A549 (cell line): ENCODE results near the gene RNF13. TPM values are rescaled to one million over a fixed set of nuclear protein-coding genes. Genes with fewer than 3 reads are reported as not detected.
A peak's percentile ranks its signal among the peaks of the same experiment; 100 is the strongest.

Source experiments
- ATAC-seq, 2 experiments: fragments of 200-7000 bp in 1 of 2; fragments of >200 bp in 1 of 2; cut with Nextera tagmentation in 1 of 2; cut with Tn5 transposase in 1 of 2; 3 replicates each; pipeline versions ENCODE4 v1.8.0 to v1.9.1; 2018 to 2020; ENCODE audit warnings: mild to moderate bottlenecking in 1 of 2, moderate library complexity in 1 of 2
- CTCF ChIA-PET: fragments of 300-600 bp; sonication (Branson Sonifier 250); formaldehyde crosslinking; extraction: SDS; loops from one replicate; lab custom pipeline; 2021; ENCODE audit warnings: antibody characterized with exemption, inconsistent platforms; lab: Yijun Ruan, JAX
- POLR2A ChIA-PET: fragments of 350-600 bp; formaldehyde crosslinking; extraction: SDS; loops from one replicate; lab custom pipeline; 2021; ENCODE audit warnings: antibody characterized with exemption, inconsistent platforms; lab: Yijun Ruan, JAX
- DNase-seq, 2 experiments: peaks; one replicate each; pipeline versions ENCODE4 v3.0.0 to v3.0.0-alpha.2; 2011 to 2016; ENCODE audit warnings: low read depth in 1 of 2, low spot score in 1 of 2
- FAIRE-seq: peaks from 2 replicates; lab custom pipeline; 2011; peaks lifted over from hg19 to GRCh38; lab: Jason Lieb, UNC
- H3K27ac ChIP-seq, 2 experiments: fragments of >200 bp; sonication (Bioruptor Twin); formaldehyde crosslinking; 3 replicates each; pipeline ENCODE4 v1.5.1; 2016 to 2017
- H3K4me1 ChIP-seq: fragments of >200 bp; sonication (Bioruptor Twin); formaldehyde crosslinking; 3 replicates; pipeline ENCODE4 v1.6.1; 2016
- H3K4me2 ChIP-seq: fragments of >200 bp; sonication (Bioruptor Twin); formaldehyde crosslinking; 3 replicates; pipeline ENCODE4 v1.6.1; 2016
- H3K4me3 ChIP-seq: fragments of >200 bp; sonication (Bioruptor Twin); formaldehyde crosslinking; 3 replicates; pipeline ENCODE4 v1.5.1; 2016
- H3K9me3 ChIP-seq: fragments of >200 bp; sonication (Bioruptor Twin); formaldehyde crosslinking; 3 replicates; pipeline ENCODE4 v1.6.1; 2016
- BCL3 ChIP-seq: fragments of >200 bp; sonication (Bioruptor Twin); formaldehyde crosslinking; IDR thresholded peaks from 3 replicates; pipeline ENCODE4 v1.6.1; 2016
- CBX2 ChIP-seq: fragments of 200-600 bp; sonication (generic); IDR thresholded peaks from 2 replicates; pipeline ENCODE4 v1.6.1; 2016; ENCODE audit warnings: low read depth, mild to moderate bottlenecking, borderline replicate concordance
- CBX8 ChIP-seq: fragments of 200-600 bp; sonication (generic); IDR thresholded peaks from 2 replicates; pipeline ENCODE4 v1.6.1; 2016
- CHD2 ChIP-seq: fragments of 150-350 bp; IDR thresholded peaks from 2 replicates; pipeline ENCODE4 v1.6.1; 2014; ENCODE audit warnings: low read length; ENCODE audit not compliant: partially characterized antibody
- CHD4 ChIP-seq: fragments of 200-600 bp; sonication (generic); IDR thresholded peaks from 2 replicates; pipeline ENCODE4 v1.6.1; 2016; ENCODE audit warnings: antibody characterized with exemption, mild to moderate bottlenecking, borderline replicate concordance
- EHF ChIP-seq: fragments of 250-450 bp; sonication (Bioruptor Pico); IDR thresholded peaks from 2 replicates; pipeline ENCODE4 v1.5.0; 2020; ENCODE audit warnings: mild to moderate bottlenecking
- ELK1 ChIP-seq: fragments of 150-350 bp; IDR thresholded peaks from 2 replicates; pipeline ENCODE4 v1.6.1; 2014; ENCODE audit warnings: low read depth, mild to moderate bottlenecking, low read length
- EP300 ChIP-seq, 2 experiments: fragments of >200 bp; sonication (Bioruptor Twin); formaldehyde crosslinking; IDR thresholded peaks; 2 replicates in 1 of 2; 3 replicates in 1 of 2; pipeline ENCODE4 v1.6.1; 2016 to 2017
- ESRRA ChIP-seq: fragments of 150-350 bp; IDR thresholded peaks from 2 replicates; pipeline ENCODE4 v1.6.1; 2014; ENCODE audit warnings: mild to moderate bottlenecking, low read length, borderline replicate concordance
- FOSL2 ChIP-seq, 2 experiments: fragments of 450-650 bp in 1 of 2; fragments of >200 bp in 1 of 2; sonication (Bioruptor Twin) in 1 of 2; formaldehyde crosslinking; IDR thresholded peaks; 2 replicates each; pipeline versions ENCODE4 v1.5.0 to v1.6.1; 2016 to 2020; ENCODE audit warnings: mild to moderate bottlenecking in 1 of 2, moderate library complexity in 1 of 2
- HDAC2 ChIP-seq: fragments of 200-600 bp; sonication (generic); IDR thresholded peaks from 2 replicates; pipeline ENCODE4 v1.6.1; 2016
- HOXB13 ChIP-seq: fragments of 250-450 bp; sonication (Bioruptor Pico); IDR thresholded peaks from 2 replicates; pipeline ENCODE4 v1.5.0; 2020; ENCODE audit warnings: low read depth, mild to moderate bottlenecking, moderate library complexity
- HOXB5 ChIP-seq: fragments of 250-450 bp; sonication (Bioruptor Pico); IDR thresholded peaks from 2 replicates; pipeline ENCODE4 v1.5.0; 2020; ENCODE audit warnings: mild to moderate bottlenecking, moderate library complexity
- KDM1A ChIP-seq: fragments of 200-600 bp; sonication (generic); IDR thresholded peaks from 2 replicates; pipeline ENCODE4 v1.6.1; 2016; ENCODE audit warnings: low read depth, mild to moderate bottlenecking
- KDM5A ChIP-seq: fragments of 200-600 bp; sonication (generic); IDR thresholded peaks from 2 replicates; pipeline ENCODE4 v1.6.1; 2016; ENCODE audit warnings: antibody characterized with exemption, mild to moderate bottlenecking
- MAFK ChIP-seq: fragments of 450-650 bp; IDR thresholded peaks from 2 replicates; pipeline ENCODE4 v1.6.1; 2014; ENCODE audit not compliant: partially characterized antibody
- MYC ChIP-seq: IDR thresholded peaks from 2 replicates; pipeline ENCODE4 v1.6.1; 2012; ENCODE audit warnings: mild to moderate bottlenecking, inconsistent platforms, low read length, improper control_type of control experiment, borderline replicate concordance
- NR3C1 ChIP-seq: fragments of >200 bp; sonication (Bioruptor Twin); formaldehyde crosslinking; IDR thresholded peaks from 3 replicates; pipeline ENCODE4 v1.6.1; 2017
- PBX3 ChIP-seq: IDR thresholded peaks from 2 replicates; pipeline ENCODE4 v1.6.1; 2012
- POLR2A ChIP-seq: IDR thresholded peaks from 2 replicates; pipeline ENCODE4 v1.6.1; 2012; ENCODE audit warnings: mild to moderate bottlenecking, low read length
- POLR2AphosphoS2 ChIP-seq: conservative IDR thresholded peaks from 2 replicates; pipeline ENCODE4 v1.6.1; 2012; ENCODE audit warnings: low read length, improper control_type of control experiment, inconsistent platforms
- RAD21 ChIP-seq, 2 experiments: fragments of >200 bp in 1 of 2; sonication (Bioruptor Twin) in 1 of 2; formaldehyde crosslinking in 1 of 2; IDR thresholded peaks in 1 of 2; conservative IDR thresholded peaks in 1 of 2; 2 replicates in 1 of 2; 3 replicates in 1 of 2; pipeline ENCODE4 v1.6.1; 2012 to 2018; ENCODE audit warnings: inconsistent platforms in 1 of 2
- RCOR1 ChIP-seq: fragments of 150-350 bp; IDR thresholded peaks from 2 replicates; pipeline ENCODE4 v1.6.1; 2014; ENCODE audit warnings: antibody characterized with exemption, low read length, low read depth
- SMC3 ChIP-seq: fragments of >200 bp; sonication (Bioruptor Twin); formaldehyde crosslinking; IDR thresholded peaks from 3 replicates; pipeline ENCODE4 v1.6.1; 2018; ENCODE audit warnings: inconsistent platforms
- SREBF2 ChIP-seq: fragments of 450-650 bp; IDR thresholded peaks from 2 replicates; pipeline ENCODE4 v1.6.1; 2014; ENCODE audit warnings: mild to moderate bottlenecking, moderate library complexity
- TFCP2L1 ChIP-seq: fragments of 250-450 bp; sonication (Bioruptor Pico); IDR thresholded peaks from 2 replicates; pipeline ENCODE4 v1.5.0; 2021; ENCODE audit warnings: mild to moderate bottlenecking
- TP53 ChIP-seq: fragments of 250-450 bp; sonication (Bioruptor Pico); IDR thresholded peaks from 2 replicates; pipeline ENCODE4 v1.5.0; 2021; ENCODE audit warnings: mild to moderate bottlenecking, moderate library complexity
- USF2 ChIP-seq: fragments of 450-650 bp; IDR thresholded peaks from 2 replicates; pipeline ENCODE4 v1.6.1; 2014; ENCODE audit warnings: antibody characterized with exemption
- ZC3H11A ChIP-seq: fragments of 450-650 bp; IDR thresholded peaks from 2 replicates; pipeline ENCODE4 v1.6.1; 2014; ENCODE audit warnings: antibody characterized with exemption, mild to moderate bottlenecking
- ZNF302 ChIP-seq: fragments of 250-450 bp; sonication (Bioruptor Pico); IDR thresholded peaks from 2 replicates; pipeline ENCODE4 v1.9.0; 2021; ENCODE audit warnings: inconsistent platforms, mild to moderate bottlenecking, moderate library complexity
- ZSCAN20 ChIP-seq: fragments of 250-450 bp; sonication (Bioruptor Pico); IDR thresholded peaks from 2 replicates; pipeline ENCODE4 v1.8.0; 2022; ENCODE audit warnings: mild to moderate bottlenecking, moderate library complexity
- WGBS: methylation state at CpG from one replicate; pipeline ENCODE4 v1.1.6; 2017; ENCODE audit errors: missing lambda C conversion rate; 5-methylcytosine and 5-hydroxymethylcytosine counted together
- polyA plus RNA-seq, 4 experiments: library from polyadenylated mRNA; depleted of rRNA in 3 of 4; stranded (reverse); fragments of >200 nt; fragmentation: RNase III in 1 of 4; extraction: RNeasy Plus Mini Kit Qiagen cat#74134 plus additional on column Dnase treatment in 1 of 4; gene quantifications; 2 replicates in 3 of 4; 3 replicates in 1 of 4; pipeline ENCODE4 v1.2.3, GENCODE V29; 2011 to 2017

RNF13 gene
- polyA plus RNA-seq, 2 of the 4 experiments (the other 2 are of a cell fraction) = 46.2 to 100 TPM

- no peak for ATAC-seq
- Histone ChIP-seq H3K27ac (no peak overlapping the region; a peak in 1 of 6 replicates), H3K4me1 (peaks cover 9% of the 10 kb centered on the region; the same call in 2 of the 3 replicates), H3K4me3 (no peak overlapping the region), H3K9me3 (no peaks in the 10 kb centered on the region), H3K4me2 (peak overlapping the region; percentile 30)
- 23% methylated on average over 3 of the region's 3 CpGs for WGBS
- POLR2A ChIA-PET = no interaction called here
- no peak for DNase-seq
- TF ChIP-seq RCOR1 (no peak), ESRRA (no peak), USF2 (no peak), NR3C1 (no peak), ZSCAN20 (no peak), ELK1 (no peak), RAD21 (conservative IDR thresholded peaks at IDR 0.05 in 1 of 2, IDR thresholded peaks at IDR 0.05 in 1 of 2) (no peak), BCL3 (no peak), CHD2 (no peak), TFCP2L1 (CRISPR knock-in tag) (no peak), KDM1A (no peak), FOSL2 (IDR thresholded peaks at IDR 0.05) (no peak), FOSL2 (CRISPR knock-in tag; IDR thresholded peaks at IDR 0.05) (no peak), TP53 (CRISPR knock-in tag) (no peak), CBX2 (no peak), HOXB13 (no peak), ZC3H11A (no peak), KDM5A (no peak), POLR2A (no peak)
- FAIRE-seq = peak; percentile 18
- CTCF ChIA-PET = interaction anchor here (1.5 to 3.2 kb wide), 2 partner anchors 18 to 19 kb away, joined by 3 to 18 read pairs; no protein-coding TSS in a partner anchor
These were observed 22.3 kb upstream of the RNF13 start for GRCh38 chr3:149790698-149791097.

- no peak within 1 kb of the TSS for H3K4me3 ChIP-seq
- H3K27ac ChIP-seq = peak within 1 kb of the TSS in 1 of 2 experiments; percentile 8; a peak in 1 of 6 replicates
- TF ChIP-seq HDAC2 (no peak), MAFK (no peak), HOXB5 (CRISPR knock-in tag) (no peak), CBX2 (no peak), ELK1 (no peak), ZNF302 (CRISPR knock-in tag) (no peak), KDM5A (no peak), MYC (no peak), PBX3 (no peak), SREBF2 (no peak), CHD4 (no peak), EHF (no peak), EP300 (IDR thresholded peaks at IDR 0.05) (no peak), CBX8 (no peak), POLR2AphosphoS2 (no peak), ZC3H11A (no peak), SMC3 (no peak)
- DNase-seq = no peak
- H3K4me1 ChIP-seq = peaks cover 9% of the 10 kb centered on the region; the same call in 2 of the 3 replicates
- CTCF ChIA-PET = interaction anchor here (1.3 to 3.2 kb wide), 3 partner anchors 16 to 27 kb away, joined by 3 to 18 read pairs (median 5); no protein-coding TSS in a partner anchor
- no peaks in the 10 kb centered on the region for H3K9me3 ChIP-seq
- WGBS = 93% methylated on average over 4 of the region's 4 CpGs
- POLR2A ChIA-PET = no interaction called here
- no peak for FAIRE-seq
- ATAC-seq = peak in 1 of 2 experiments; percentile 28; a peak in 1 of 6 replicates
- no peak within 1 kb of the TSS for H3K4me2 ChIP-seq
These were observed 20.4 kb upstream of the RNF13 start, which contains the start of gene ANKUB1 for GRCh38 chr3:149792452-149793270. ANKUB1 (minus strand) TSS chr3:149792554; CDS start chr3:149792366, 188 bp downstream.
